Neural progenitor cell (in vitro differentiated cells): ENCODE data around the gene MKI67. TPM values are rescaled to one million over a fixed set of nuclear protein-coding genes. Genes with fewer than 3 reads are reported as not detected.

Source experiments
- DNase-seq: peaks from one replicate; pipeline ENCODE4 v3.0.0-alpha.2; 2016; ENCODE audit warnings: low spot score
- H2AFZ ChIP-seq: fragments of 200-600 bp; sonication (generic); replicated peaks from 2 replicates; pipeline ENCODE4 v1.6.1; 2016; ENCODE audit warnings: antibody characterized with exemption
- H3F3A ChIP-seq: fragments of 200-600 bp; sonication (generic); 2 replicates; pipeline ENCODE4 v1.6.1; 2016; ENCODE audit warnings: antibody characterized with exemption, low read depth
- H3K27ac ChIP-seq: fragments of 200-600 bp; sonication (generic); 2 replicates; pipeline ENCODE4 v1.5.1; 2016; ENCODE audit warnings: mild to moderate bottlenecking
- H3K27me3 ChIP-seq: fragments of 200-600 bp; sonication (generic); 2 replicates; pipeline ENCODE4 v1.6.1; 2016; ENCODE audit warnings: mild to moderate bottlenecking, moderate library complexity
- H3K36me3 ChIP-seq: fragments of 200-600 bp; sonication (generic); 2 replicates; pipeline ENCODE4 v1.5.1; 2016
- H3K4me1 ChIP-seq: fragments of 200-600 bp; sonication (generic); 2 replicates; pipeline ENCODE4 v1.6.1; 2016; ENCODE audit warnings: mixed run types
- H3K4me2 ChIP-seq: fragments of 200-600 bp; sonication (generic); 2 replicates; pipeline ENCODE4 v1.6.1; 2016
- H3K4me3 ChIP-seq: fragments of 200-600 bp; sonication (generic); 2 replicates; pipeline ENCODE4 v1.5.1; 2016
- H3K79me2 ChIP-seq: fragments of 200-600 bp; sonication (generic); 2 replicates; pipeline ENCODE4 v1.6.1; 2016; ENCODE audit warnings: low read depth
- H3K9ac ChIP-seq: fragments of 200-600 bp; sonication (generic); 2 replicates; pipeline ENCODE4 v1.6.1; 2016
- H3K9me3 ChIP-seq: fragments of 200-600 bp; sonication (generic); 2 replicates; pipeline ENCODE4 v1.5.1; 2016; ENCODE audit warnings: low read depth
- H4K20me1 ChIP-seq: fragments of 200-600 bp; sonication (generic); 2 replicates; pipeline ENCODE4 v1.6.1; 2016; ENCODE audit warnings: low read depth
- H3K27ac Mint-ChIP-seq: 3 replicates; pipeline ENCODE4 v1.8.0; 2021; ENCODE audit warnings: mixed read lengths
- H3K27me3 Mint-ChIP-seq: 2 replicates; pipeline ENCODE4 v1.8.0; 2022; ENCODE audit warnings: low read depth, mild to moderate bottlenecking, inconsistent platforms, moderate library complexity, mixed read lengths; ENCODE audit not compliant: insufficient read depth
- H3K36me3 Mint-ChIP-seq: 3 replicates; pipeline ENCODE4 v1.8.0; 2021; ENCODE audit warnings: mixed read lengths
- H3K4me1 Mint-ChIP-seq: 3 replicates; pipeline ENCODE4 v1.8.0; 2021; ENCODE audit warnings: mixed read lengths
- H3K4me3 Mint-ChIP-seq: 3 replicates; pipeline ENCODE4 v1.8.0; 2021; ENCODE audit warnings: mild to moderate bottlenecking, moderate library complexity, mixed read lengths
- H3K9me3 Mint-ChIP-seq: 3 replicates; pipeline ENCODE4 v1.8.0; 2020; ENCODE audit warnings: mixed read lengths
- EZH2 ChIP-seq: fragments of 200-600 bp; sonication (generic); IDR thresholded peaks from 2 replicates; pipeline ENCODE4 v1.6.1; 2017; ENCODE audit warnings: antibody characterized with exemption, mild to moderate bottlenecking, moderate library complexity
- EZH2phosphoT487 ChIP-seq: fragments of 200-600 bp; sonication (generic); IDR thresholded peaks from 2 replicates; pipeline ENCODE4 v1.6.1; 2017; ENCODE audit warnings: antibody characterized with exemption
- total RNA-seq: library from RNA; depleted of rRNA; stranded (reverse); fragments of >200 nt; gene quantifications from 2 replicates; pipeline ENCODE4 v1.2.3, GENCODE V29; 2015; ENCODE audit warnings: low replicate concordance
- TF ChIP-seq, protein P1 (sequence below): fragments of 200-600 bp; sonication (generic); IDR thresholded peaks from 2 replicates; pipeline ENCODE4 v1.5.1; 2017; ENCODE audit warnings: antibody characterized with exemption, mild to moderate bottlenecking

The MKI67 gene
- total RNA-seq, 1 donor from 2014 or later, result 65.8 TPM

DNA sequence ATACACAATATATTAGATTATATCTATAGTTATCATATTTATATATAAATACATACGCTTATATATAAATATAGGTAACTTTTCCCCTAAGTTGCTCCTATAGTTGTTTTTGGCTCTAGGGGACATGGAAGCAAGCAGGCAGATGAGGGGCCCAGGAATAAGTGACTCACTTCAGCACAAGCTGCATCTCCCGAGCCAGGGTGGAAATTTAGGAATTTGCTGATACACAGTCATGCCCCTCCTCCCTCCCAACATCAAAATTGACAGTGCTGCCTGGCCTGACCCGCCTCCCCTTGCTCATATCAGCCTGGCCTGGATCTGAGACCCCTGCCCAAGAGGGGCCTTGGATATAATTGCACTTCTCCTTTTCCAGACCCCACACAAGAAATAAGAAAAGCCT, 33.8 kb downstream of the MKI67 start:
- Histone ChIP-seq H3K27ac (no peak overlapping the region), H3K9ac (no peak overlapping the region), H3K9me3 (no peaks in the 10 kb centered on the region), H3K36me3 (no peaks in the 10 kb centered on the region), H3K4me2 (no peak overlapping the region), H3K4me1 (no peaks in the 10 kb centered on the region), H3F3A (peaks cover 11% of the 10 kb centered on the region), H3K79me2 (no peaks in the 10 kb centered on the region), H3K4me3 (no peak overlapping the region), H3K27me3 (no peaks in the 10 kb centered on the region), H4K20me1 (peaks cover 13% of the 10 kb centered on the region), H2AFZ (no peak overlapping the region)
- Mint-ChIP-seq H3K4me3 (no peak overlapping the region), H3K27me3 (peaks cover 3% of the 10 kb centered on the region), H3K36me3 (peaks cover 5% of the 10 kb centered on the region), H3K4me1 (no peaks in the 10 kb centered on the region), H3K9me3 (no peaks in the 10 kb centered on the region), H3K27ac (no peak overlapping the region)
- TF ChIP-seq, protein P1, sequence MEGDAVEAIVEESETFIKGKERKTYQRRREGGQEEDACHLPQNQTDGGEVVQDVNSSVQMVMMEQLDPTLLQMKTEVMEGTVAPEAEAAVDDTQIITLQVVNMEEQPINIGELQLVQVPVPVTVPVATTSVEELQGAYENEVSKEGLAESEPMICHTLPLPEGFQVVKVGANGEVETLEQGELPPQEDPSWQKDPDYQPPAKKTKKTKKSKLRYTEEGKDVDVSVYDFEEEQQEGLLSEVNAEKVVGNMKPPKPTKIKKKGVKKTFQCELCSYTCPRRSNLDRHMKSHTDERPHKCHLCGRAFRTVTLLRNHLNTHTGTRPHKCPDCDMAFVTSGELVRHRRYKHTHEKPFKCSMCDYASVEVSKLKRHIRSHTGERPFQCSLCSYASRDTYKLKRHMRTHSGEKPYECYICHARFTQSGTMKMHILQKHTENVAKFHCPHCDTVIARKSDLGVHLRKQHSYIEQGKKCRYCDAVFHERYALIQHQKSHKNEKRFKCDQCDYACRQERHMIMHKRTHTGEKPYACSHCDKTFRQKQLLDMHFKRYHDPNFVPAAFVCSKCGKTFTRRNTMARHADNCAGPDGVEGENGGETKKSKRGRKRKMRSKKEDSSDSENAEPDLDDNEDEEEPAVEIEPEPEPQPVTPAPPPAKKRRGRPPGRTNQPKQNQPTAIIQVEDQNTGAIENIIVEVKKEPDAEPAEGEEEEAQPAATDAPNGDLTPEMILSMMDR, result no peak
- TF ChIP-seq EZH2, result no peak
- DNase-seq, result no peak

DNA sequence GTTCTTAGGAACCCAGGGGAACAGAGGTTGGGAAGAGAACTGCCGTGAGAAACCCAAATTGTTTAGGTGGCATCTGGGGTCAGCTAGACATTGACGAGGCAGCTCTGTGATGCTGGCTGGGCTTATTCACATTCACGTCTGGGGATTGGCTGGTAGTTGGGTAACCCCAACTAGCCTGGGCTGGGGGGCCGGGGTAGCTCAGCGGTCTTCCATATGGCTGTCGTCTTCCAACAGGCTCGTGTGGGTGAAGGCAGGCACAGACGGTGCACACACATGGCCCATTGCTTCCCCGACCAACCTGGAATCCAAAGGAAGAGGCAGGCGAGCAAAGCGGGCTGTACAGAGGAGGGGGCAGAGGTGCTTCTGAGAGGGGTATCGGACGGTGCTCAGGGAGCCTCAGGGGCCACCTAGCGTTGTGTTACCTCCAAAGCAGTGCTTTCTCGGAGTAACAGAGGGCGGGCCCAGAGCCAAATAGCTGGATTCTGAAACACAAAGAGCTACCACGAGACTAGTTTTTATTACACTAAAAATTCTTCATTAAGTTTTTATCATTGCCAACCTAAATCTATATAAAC, 34.5 kb downstream of the MKI67 start:
- Mint-ChIP-seq H3K27me3 (peaks cover 3% of the 10 kb centered on the region), H3K4me1 (no peaks in the 10 kb centered on the region), H3K4me3 (no peak overlapping the region), H3K9me3 (no peaks in the 10 kb centered on the region), H3K27ac (no peak overlapping the region), H3K36me3 (peaks cover 3% of the 10 kb centered on the region)
- H3K4me3 ChIP-seq, result no peak overlapping the region
- H3K4me2 ChIP-seq, result no peak overlapping the region
- no peaks in the 10 kb centered on the region for H3K79me2 ChIP-seq
- H2AFZ ChIP-seq, result no peak overlapping the region
- H3F3A ChIP-seq, result peaks cover 6% of the 10 kb centered on the region
- H4K20me1 ChIP-seq, result peaks cover 8% of the 10 kb centered on the region
- TF ChIP-seq EZH2 (no peak), EZH2phosphoT487 (no peak)
- TF ChIP-seq, protein P1, result peak; percentile 42
- no peaks in the 10 kb centered on the region for H3K36me3 ChIP-seq
- DNase-seq, result peak; percentile 51
- no peak overlapping the region for H3K27ac ChIP-seq
- H3K27me3 ChIP-seq, result no peaks in the 10 kb centered on the region
- no peak overlapping the region for H3K9ac ChIP-seq
- H3K4me1 ChIP-seq, result no peaks in the 10 kb centered on the region
- no peaks in the 10 kb centered on the region for H3K9me3 ChIP-seq

- Mint-ChIP-seq H3K27me3 (peaks cover 9% of the 10 kb centered on the region), H3K36me3 (no peaks in the 10 kb centered on the region), H3K27ac (no peak overlapping the region), H3K9me3 (no peaks in the 10 kb centered on the region), H3K4me1 (no peaks in the 10 kb centered on the region), H3K4me3 (no peak overlapping the region)
- no peaks in the 10 kb centered on the region for H3K36me3 ChIP-seq
- H3F3A ChIP-seq, result no peaks in the 10 kb centered on the region
- no peaks in the 10 kb centered on the region for H3K27me3 ChIP-seq
- no peaks in the 10 kb centered on the region for H3K79me2 ChIP-seq
- no peak overlapping the region for H3K4me3 ChIP-seq
- no peaks in the 10 kb centered on the region for H3K9me3 ChIP-seq
- peaks cover 16% of the 10 kb centered on the region for H3K4me1 ChIP-seq
- no peak overlapping the region for H3K27ac ChIP-seq
- H2AFZ ChIP-seq, result no peak overlapping the region
- H3K4me2 ChIP-seq, result no peak overlapping the region
- TF ChIP-seq EZH2phosphoT487, result no peak
- TF ChIP-seq EZH2, result no peak
- TF ChIP-seq, protein P1, result peak; percentile 20
- H4K20me1 ChIP-seq, result no peaks in the 10 kb centered on the region
- no peak overlapping the region for H3K9ac ChIP-seq
- no peak for DNase-seq
These were observed 38.1 kb downstream of the MKI67 start for GRCh38 chr10:128087884-128088709.
